HL-60/S4 treated with retinoic acid at 250 ng/mL for 4 days and 3 days (cell line): ENCODE results near the gene PRAC1.

Experiments used
- in situ Hi-C: fragments of 300-500 bp; cut with MboI; formaldehyde crosslinking; loops from 2 replicates; pipeline ENCODE4 v1.7.0; 2022; ENCODE audit warnings: low sequenced_read_pairs

Gene PRAC1

DNA sequence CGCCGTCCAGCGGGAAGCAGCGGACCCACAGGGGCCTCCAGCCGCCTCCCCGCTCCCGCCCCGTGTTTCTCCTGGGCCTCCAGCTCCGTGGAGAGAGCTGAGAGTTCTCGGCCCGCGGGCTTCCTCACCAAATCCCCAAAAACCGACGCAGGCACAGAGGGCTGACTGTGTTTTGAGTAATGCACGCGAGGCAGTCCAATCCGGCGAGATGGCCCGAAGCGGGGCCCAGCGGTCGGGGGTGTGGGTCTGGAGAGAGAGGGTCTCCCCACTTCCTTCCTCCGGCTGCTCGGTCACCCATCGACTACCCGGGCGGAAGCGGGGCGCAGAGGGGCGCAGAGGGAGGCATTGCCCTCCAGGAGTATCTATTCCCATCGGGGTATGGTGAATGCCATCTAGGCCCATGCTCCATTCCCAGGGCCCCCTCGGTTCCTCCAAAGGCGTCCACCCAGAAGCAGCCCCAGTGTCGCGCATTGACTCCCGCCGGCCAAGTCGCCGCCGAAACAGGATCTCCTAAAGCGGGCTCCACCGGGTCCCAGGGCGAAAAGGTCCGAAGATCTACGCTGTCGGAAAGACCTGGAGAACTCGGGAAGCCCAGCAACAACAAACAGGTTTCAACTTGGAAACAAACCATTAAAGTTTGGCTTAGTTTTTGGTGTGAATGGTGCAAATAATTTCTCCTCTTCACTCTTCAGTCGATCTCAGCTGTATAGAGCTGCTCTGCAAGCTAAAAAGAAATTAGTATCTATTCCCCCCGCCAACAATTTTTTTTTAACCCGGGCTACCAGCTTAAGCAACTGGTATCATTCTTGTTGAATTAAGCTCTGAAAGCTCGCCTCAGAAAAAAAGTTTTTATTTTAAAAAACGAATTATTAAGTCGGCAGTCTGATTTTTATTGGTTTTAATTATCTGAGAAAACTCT is 25.4 kb upstream of the PRAC1 start:
- in situ Hi-C loops: no loop called here

DNA sequence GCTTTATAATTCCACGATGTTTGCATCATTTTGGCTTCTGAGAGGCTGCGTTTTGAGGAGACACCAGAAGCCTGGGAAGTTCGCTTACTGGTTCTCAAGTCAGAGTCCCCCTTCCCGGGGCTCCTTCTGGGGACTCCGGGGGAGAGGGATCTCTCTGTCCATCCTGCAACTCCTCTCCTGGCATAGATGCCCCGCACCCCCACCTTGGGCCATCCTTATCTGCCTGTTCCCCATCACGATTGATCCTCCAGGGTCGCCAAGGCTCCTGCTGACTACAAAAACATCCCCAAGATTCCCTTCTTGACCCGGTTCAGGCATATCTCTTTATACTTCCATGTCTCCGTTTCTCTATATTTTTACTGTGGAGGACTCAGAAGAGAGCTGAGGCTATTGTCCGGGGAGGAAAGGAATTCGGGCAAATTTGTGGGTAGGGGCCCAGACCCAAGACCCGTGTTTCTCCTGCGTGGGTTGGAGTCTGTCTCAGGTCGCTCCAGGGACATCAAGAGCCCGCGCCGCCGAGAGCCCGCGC is 24.7 kb upstream of the PRAC1 start:
- in situ Hi-C loops: no loop called here

DNA sequence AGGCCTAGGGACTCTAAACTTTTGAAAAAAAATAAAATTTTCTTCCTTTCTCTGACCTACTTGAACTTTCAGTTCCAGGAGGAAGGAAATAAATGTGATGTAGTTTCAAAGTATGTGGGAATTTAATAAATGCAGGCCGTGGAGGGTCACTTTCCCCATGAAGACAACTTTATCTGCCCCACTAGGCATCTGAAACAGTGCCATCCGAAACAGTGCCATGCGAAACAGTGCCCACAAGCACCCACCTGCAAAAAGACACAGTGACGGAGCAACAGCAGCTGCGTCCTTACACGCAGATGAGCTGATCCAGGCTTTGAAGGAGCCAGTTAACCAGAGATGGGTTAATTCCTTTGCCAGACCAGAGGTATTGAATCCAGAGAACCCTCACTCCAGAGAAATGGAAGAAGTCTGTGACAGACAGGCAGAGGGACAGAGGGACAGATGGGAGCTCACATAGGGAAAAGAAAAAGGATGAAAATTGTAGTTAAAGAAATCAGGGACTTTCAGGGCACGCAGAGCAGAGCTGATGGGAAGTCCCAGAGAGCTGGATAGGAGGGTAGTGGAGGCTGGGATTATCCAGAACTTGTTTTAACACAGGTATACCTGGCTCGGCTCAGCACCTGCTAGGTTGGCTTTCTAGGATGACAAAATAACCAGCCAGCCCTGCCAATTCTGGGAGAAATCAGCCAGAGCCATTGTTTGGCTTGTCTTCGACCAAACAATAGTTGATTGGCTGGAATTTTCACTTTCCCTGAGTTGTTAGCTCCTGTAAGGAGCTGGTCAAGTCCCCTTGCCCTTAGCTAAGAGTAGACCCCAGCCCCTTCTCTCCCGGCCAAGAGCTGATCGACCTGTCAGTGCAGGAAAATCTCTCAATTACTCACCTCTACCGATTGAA is 23.3 kb upstream of the PRAC1 start:
- in situ Hi-C loops: no loop called here

DNA sequence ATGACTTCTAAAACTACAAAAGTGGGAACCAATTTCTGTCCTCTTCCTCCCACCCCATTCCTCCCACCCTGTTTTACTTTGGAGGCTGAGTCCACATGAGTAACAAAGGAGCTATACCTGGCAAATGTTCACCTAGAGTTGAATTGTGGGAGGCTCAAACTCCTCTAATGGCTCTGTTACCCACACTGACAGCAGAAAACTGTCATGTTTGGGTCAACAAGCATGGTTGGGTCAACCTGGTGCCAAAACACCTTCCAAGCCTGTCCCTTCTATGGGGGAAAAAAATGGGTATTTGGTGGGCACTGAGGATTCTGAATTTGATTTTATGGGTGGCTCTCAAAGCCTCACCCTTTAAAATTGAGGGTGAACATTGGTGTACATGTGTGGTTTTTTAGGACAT is 18.2 kb upstream of the PRAC1 start:
- in situ Hi-C loops: no loop called here

DNA sequence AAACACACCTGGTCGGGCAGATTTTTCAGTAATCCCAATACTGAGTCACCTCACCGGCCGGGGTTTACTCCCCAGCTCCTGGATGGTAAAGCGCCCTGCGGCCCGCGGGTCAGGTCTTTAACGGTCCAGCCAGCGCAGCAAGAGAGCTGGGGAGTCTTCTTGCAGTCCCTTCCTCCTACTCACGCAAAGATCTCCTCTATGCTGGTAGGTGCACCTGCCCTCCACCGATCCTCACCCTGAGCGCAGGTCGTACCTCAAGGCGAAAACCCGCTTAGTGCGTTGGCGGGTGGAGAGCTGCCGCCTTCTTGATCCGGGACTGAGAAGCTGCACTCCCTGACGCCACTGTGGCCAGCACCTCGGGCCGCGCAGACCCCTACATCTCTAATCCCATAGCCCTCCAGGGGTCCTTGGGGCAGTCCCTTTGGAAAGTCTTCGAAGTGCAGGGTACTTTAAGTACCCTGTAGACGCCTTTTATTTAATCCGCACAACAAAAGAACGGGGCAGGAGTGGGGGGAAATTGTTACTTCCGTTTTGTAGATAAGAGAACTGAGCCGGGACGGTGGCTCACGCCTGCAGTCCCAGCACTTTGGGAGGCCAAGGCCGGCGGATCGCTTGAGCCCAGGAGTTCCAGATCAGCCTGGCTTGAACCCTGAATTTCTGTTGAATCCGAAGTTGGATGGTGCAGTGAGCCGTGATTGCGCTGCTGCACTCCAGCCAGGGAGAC is 16.6 kb upstream of the PRAC1 start:
- in situ Hi-C loops: no loop called here

DNA sequence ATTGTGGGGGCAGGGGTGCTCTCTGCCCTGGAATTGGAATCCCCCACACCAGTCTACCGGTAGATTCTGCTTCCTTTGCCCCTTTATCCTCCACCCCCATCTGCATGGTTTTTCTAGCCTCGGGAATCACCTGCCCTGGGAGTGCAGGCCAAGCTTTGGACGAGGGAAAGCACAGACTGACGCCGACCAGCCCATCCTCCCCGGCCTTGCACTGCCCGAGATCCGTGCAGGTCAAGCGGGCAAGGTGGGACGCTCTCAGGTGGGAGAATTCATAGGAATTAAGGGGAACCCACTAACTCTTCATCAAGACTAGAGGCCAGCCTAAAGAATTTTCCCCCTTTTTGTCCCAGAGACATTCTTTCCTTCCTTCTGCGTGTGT is 16.1 kb upstream of the PRAC1 start:
- in situ Hi-C loops: no loop called here

DNA sequence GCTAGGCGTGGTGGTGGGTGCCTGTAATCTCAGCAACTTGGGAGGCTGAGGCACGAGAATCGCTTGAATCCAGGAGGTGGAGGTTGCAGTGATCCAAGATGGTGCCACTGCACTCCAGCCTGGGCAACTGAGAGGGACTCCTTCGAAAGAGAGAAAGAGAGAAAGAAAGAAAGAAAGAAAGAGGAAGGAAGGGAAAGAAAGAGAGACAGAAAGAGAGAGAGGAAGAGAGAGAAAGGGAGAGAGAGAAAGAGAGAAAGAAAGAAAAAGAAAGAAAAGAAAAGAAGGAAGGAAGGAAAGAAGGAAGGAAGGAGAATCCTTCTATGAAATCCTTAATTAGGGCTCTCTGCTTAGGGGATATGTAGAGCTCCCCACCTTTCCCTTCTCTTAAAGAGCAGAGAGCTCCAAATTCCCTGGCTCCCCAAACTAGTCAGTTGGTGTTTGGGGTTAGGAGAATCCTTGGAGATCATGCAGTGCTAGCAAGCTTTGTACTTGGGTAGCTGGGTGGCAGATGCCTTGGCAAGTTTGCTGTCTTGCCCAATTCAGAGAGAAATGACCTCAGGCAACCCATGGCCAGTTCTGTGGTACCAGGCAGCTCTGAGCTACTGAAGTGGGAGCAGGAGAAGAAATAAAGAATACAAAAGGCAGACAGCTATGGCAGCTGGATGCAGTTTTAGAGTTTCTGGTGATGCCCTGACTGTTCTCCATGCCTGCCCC is 15.2 kb upstream of the PRAC1 start:
- in situ Hi-C loops: no loop called here

DNA sequence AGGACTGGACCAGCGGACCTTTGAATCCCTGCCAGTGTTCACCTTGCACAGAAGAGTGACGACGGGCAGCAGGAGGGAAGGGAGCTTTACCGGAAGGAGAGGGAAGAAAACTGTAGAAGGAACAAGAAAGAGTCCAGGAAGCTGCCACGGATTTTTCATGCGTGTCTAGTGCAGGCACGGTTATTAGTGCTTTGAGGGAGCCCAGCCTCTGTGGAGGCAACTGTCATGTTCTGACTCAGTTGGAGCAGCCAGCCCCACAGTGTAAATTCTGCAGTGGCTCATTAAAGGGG is 12.7 kb upstream of the PRAC1 start:
- in situ Hi-C loops: no loop called here

DNA sequence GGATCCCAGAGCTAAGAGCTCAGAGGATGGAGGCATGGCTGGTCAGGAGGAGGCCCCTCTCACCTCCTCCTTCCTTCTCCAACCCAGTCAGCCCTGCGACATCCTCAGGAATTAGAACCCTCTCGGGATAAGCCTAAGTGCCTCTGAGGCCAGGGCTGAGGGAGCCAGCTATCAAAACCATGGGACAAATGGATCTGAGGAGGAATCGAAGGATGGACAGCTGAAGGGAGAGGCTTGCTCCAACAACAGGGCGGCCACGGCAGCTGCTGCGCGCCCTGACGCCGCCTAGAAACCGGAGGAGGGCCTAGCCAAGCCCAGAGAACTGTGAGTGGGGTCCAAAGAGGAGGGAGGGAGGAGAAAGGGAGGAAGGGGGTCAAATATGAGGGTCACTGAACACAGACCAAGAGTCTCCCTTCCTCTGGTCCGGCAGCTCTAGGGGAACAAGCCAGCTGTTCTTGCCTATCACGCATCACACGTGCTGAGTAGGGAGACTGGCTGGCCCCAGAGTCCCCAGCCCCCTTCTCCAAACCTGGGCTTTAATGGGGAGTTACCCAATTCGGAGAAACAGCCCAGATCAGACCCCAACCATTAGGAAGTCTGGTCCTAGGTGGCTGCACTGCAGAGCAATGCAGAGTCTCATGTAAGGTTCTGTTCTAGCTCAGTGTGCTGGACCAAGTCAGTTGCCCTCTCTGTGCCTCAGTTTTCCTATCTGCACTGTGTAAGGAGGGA is 12.2 kb upstream of the PRAC1 start:
- in situ Hi-C loops: no loop called here

DNA sequence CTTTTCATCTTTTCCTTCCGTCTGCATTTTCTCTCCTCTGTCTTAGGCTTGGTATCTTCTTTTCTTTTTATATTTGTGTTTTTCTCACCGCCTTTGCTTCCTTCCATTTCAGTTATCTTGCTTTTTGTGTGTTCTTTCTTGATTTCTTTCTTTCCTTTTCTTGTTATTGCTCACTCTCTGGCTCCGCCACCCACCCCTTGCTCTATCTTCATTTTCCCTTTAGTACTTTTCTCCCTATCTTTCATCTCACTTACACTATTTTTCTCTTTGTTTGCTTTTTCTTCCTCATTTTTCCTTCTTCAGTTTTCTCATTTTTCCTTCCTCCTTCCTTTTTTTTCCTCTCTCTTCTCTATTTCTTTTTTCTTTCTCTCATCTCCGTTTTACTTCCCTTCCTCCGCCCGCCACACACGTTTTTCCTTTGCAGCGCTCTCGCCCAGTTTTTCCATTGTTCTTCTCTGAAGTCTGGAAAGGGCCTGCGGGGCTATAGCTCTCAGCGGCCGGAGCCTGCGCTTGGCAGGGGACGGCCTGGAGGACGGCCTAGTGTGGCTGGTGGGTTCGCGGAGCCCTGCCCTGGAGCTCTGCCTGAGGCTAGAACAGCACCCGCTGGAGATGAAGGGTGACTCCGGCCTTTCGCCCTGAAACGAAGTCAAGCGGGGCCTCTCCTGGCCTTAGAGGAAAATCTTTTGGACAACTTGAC is 11.5 kb upstream of the PRAC1 start:
- in situ Hi-C loops: no loop called here

DNA sequence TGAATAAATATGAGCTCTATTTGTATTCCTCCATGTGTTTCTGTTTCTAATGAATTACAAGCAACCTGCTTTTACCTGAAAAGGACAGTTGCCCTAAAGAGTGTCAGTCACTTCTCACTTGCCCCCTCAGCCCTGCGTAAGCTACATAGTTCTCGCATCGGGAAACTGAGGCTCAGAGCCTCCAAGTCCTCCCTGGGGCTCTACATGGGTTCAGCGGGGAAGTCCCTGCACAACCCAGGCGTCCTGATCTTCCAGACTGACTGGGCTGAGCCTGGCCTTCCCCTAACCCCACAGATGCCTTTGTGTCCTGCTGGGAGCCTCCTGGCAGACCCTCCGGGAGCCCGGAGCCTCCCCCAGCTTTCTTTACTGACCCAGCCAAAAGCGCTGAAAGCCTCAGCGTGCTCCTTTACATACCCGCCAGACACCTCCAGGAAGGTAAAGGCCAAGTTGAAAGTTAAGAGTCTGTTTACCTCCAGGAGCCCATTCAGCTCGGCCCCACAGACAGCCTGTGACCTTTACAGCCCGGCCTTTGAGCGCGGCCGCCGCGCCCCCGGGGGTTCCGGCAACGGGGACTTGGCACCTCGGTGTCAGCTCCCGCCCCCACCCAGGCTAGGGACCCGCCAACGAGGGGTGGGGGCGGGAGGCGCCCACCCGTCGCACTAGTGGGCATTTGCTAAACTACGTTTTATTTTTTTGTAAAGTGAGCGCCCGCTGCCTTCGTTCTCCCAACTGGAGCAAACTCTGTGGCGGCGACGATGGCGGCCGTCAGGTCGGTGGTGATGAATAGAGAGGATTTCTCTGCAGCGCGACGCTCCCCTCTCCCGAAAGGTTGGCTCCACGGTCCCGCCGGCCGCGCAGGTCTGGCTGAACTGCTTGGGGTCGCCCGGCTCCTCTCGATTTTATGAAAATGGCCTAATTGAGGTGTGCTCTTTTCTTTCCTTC is 10.6 kb upstream of the PRAC1 start:
- in situ Hi-C loops: no loop called here

DNA sequence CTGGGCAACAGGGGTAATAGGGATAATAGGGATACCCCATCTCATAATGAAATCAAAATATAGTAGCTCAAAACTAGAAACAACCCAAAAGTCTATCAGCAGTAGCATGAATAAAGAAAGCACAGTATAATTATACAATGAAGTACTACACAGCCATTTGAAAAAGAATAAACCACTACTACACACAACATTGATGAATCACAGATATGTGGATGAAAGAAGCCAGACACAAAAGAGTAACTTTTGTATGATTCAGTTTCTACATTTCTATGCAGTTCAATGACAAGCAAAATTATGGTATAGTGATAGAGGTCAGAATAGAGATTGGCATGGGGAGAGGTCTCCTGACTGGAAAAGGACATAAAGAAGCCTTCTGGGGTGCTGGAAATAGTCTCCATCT is 9.0 kb upstream of the PRAC1 start:
- in situ Hi-C loops: no loop called here

DNA sequence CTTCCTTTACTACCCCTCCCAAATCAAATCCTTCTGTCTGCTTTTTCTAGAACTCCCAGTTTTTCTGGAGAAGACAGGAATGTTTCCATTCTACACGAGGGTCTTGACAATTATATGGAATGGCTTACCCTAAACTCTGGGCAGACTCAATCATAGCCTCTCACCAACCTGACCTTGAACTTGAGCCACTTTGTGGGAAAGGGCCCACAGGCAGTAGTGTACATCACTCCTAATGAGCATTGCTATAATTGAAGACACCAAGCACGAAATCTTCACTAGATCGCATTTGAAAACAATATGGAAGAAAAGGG is 7.9 kb upstream of the PRAC1 start:
- in situ Hi-C loops: no loop called here

DNA sequence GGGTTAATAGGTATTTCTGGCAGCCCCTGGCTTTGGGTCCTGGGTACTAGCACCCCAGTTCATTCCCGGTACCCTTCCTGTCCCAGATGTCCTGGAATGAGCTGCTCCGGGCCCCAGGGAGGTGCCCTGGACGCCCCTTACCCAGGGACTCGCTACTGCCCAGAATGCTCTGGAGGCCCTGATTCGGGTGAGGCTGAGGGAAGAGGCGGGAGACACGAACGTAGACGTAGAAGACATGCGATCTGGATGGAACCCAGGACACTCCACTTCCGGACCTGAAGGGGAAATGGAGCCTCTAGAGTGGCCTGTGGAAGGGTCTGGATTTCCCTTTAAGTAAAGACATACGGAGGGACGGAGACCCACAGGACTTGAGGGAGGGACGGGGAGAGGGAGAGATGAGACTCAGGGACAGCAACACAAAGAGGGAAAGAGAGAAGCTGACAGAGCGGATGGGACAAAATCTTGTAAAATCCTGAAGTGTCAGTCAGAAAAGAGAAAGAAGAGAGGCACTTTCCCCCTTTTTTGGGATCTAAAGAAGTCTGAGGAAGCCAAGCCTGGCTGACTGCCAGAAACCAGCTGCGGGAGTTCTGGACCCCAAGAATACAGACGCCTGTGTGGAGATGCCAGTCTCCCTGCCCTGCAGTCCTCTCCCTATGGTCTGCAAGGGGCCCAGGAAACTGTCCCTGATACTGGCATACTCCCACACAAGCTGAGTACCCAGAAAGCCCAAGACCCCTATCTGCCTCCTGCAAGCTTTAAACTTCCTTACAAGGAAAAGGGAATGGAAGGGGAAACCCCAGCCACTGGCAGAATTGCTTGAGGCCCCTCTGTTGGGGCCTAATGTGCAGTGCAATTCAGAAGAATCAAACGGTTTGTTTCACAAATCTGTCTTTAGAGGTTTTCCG is 7.3 kb upstream of the PRAC1 start:
- in situ Hi-C loops: no loop called here

DNA sequence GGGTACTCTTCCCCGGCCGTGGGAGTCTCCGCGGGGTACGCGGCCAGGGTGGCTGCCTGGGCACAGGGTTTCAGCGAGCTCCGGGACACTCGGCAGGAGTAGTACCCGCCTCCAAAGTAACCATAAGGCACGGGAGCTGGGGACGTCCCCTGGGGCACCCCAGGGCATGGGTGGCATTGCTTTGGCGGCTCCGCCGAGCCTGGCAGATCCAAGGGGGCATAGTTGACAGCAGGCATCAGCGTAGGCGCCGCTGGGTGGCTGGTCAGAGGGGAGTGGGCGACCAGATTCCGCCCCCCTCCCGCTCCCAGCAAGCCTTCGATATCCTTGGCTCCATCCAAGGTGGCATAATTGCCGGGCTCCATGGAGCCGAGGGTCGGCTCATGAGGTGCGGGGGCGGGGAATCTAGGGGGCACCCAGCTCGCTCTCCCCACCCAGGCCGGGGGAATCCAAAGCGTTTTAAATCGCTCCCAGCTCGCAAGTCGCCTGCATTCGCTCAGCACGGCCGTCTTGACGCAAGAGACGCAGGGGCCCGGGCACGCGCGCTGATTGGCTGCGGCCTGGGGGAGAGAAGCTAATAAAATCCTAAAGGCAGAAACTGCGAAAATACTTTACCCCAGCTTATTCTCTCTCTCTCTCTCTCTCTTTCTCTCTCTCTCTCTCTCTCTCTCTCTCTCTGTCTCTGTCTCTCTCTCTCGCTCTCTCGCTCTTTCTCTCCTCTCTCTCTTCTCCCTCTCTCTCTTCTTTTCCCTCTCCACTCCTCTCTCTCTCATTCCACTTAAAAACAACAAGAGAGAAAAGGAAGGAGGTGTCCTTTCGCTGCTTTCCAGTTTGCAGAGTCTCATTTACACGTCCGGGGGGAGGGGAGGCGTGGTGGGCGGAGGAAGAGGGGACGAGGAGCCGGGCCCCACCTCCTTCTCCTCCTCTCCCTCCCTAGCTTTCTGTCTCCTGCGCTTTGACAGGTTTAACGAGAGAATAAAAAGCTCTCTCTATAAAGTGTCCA is 6.2 kb upstream of the PRAC1 start, which contains the start of gene HOXB13:
TSS of gene HOXB13 (minus strand) at position 519 of the 1,000 bp plus-strand sequence. CDS start at position 362, 157 bp downstream.
- in situ Hi-C loops: no loop called here
